ENCODE data around the gene RELL1.

The RELL1 gene

GRCh38 chr4:37664696-37665095, 21.5 kb downstream of the RELL1 start:
- DNase-seq = no peak

DNA sequence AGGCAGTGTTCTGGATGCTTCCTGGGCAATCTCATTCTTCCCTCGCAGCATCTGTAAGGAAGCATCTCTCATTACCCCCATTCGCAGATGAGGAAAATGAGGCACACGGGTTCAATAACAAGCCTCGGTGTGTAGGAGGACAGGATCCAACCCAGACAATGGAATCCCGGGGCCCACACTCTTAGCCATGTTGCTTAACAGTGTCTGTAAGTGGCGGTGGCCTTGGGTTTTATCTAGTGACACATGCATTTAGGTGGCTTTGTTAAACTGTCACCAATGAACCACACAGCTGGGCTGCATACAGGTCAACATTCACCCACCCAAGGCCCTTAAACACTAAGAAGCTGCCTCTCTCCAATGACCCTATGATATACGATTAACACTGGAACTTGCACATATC, 22.6 kb downstream of the RELL1 start:
- DNase-seq = no peak

DNA sequence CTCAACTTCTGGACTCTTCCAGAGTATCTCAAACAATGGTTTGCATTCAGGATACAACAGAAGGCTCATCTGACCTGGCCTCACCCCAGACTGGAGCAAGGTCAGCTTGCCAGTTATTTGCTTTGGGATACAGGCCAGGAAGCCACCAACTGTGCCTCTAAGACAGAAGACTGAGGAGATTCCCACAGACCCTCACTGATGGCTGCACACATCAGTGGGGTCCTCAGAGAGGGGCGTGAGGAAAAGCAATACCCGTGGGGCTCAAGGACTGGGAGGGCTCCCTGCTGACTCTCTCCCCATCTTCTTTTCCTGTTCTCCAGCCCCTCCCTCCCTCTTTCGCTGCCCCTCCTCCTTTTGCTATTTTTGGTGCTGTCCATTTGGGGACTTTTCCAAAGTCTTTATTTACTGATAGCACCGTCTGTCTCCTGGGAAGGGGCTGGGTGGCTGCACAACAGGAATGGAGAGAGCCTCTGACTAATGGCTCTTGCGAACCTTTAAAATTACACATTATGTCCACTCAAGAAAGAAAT, 23.2 kb downstream of the RELL1 start:
- no peak for DNase-seq

DNA sequence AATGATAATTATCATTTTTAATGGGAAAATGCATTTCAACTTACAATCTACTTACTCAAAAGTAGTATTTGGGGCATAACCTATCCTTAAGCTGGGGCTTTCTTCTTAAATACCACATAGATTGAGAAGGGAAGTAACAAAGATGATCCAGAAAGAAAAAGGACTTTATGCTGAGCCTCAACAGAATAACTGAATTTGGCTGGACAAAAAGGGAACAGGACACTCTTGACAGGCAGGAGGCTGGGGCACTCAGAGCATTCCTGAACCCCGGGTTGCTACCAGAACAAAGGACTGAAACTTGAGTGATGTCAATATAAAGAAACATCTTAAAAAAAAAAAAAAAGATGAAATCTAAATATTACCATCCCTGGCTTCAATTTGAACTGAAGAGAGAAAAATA, 23.9 kb downstream of the RELL1 start:
- DNase-seq = no peak

- DNase-seq = no peak
Observed at GRCh38 chr4:37661772-37662171, 24.4 kb downstream of the RELL1 start.

DNA sequence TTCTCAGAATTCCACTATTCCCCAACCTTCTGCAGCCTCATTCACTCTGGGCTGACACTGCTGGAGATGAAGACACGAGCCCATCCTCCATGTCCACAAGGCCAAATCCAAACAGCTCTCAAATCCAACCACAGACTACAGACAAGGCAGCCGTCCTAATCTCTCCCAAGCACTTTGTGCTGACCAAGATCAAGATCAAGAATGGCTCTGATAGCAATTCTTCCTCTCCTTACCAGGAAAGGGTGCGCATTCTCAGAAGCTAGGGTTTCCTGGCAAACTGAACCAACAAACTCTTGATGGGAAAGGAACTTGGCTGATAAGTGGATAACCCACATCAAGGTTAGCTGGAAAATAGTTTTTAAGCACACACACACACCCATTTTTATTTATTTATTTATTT, 26.5 kb downstream of the RELL1 start:
- DNase-seq = no peak

DNA sequence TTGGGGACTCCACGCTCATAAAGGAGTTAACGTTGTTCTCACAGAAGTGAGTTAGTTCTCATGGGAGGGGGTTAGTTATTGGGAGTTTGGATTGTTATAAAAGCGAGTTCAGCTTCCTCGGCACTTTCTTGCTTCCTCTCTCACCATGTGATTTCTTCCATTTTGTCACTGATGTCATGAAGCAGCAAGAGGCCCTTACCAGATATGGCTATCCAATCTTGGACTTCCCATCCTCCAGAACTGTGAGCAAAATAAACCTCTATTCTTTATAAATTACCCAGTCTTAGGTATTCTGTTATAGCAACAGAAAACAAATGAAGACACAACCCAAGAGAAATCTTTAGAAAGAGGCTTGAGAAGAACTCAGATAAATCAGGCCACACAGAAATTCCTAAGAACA, 29.5 kb downstream of the RELL1 start:
- no peak for DNase-seq

DNA sequence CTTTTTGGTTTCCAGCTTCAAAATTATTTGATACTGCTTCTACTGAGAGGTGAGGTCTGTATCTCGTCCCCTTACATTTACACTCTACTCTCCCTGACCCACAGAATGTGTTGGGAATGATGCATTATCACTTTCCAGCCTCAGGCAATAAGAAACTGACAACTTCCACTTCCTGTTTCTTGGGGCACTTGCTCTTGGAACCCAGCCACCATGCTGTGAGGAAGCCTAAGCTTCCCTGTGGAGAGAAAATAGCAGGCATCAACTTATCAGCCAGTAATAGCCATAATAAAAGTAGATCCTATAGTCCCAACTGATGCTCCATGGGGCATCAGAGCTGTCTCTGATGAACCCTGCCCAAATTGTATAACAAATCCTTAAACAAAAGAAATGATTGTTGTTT, 32.6 kb downstream of the RELL1 start:
- DNase-seq = no peak

DNA sequence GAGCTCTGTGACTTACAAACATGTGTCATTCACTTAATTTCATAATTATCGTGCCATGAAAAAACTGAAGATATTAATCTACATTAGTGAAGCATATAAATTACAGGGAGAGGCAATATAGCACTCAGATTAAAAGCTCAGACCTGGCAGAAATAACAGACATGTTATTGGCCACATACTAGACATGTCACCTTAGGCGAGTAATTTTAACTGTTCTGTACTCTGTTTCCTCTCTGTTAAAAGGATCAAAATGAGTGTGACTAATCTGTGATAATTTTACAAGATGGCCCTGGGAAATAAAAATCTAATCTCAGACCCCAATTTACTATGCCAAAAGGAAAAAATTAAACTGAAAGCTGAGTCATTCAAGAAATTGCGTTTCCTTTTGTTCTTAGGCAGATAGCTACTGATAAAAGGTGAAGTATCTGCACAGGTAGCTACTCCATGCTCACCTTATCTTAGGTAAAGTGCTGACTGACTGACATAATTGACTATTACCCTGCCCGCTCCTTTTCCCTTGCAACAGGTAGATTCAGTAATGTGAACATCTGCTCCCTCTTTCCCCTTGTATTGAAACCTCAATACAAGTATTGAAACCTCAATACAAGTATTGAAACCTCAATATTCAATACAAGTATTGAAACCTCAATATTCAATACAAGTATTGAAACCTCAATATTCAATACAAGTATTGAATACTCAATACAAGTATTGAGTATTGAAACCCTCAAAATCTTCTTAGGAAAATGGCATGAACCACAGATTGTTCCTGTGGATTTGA, 33.2 kb downstream of the RELL1 start:
- no peak for DNase-seq

- no peak for DNase-seq
Observed at GRCh38 chr4:37651781-37652377, 34.3 kb downstream of the RELL1 start.

GRCh38 chr4:37650481-37650880, 35.7 kb downstream of the RELL1 start:
- no peak for DNase-seq

- DNase-seq = no peak
Observed at GRCh38 chr4:37649268-37649667, 36.9 kb downstream of the RELL1 start.

DNA sequence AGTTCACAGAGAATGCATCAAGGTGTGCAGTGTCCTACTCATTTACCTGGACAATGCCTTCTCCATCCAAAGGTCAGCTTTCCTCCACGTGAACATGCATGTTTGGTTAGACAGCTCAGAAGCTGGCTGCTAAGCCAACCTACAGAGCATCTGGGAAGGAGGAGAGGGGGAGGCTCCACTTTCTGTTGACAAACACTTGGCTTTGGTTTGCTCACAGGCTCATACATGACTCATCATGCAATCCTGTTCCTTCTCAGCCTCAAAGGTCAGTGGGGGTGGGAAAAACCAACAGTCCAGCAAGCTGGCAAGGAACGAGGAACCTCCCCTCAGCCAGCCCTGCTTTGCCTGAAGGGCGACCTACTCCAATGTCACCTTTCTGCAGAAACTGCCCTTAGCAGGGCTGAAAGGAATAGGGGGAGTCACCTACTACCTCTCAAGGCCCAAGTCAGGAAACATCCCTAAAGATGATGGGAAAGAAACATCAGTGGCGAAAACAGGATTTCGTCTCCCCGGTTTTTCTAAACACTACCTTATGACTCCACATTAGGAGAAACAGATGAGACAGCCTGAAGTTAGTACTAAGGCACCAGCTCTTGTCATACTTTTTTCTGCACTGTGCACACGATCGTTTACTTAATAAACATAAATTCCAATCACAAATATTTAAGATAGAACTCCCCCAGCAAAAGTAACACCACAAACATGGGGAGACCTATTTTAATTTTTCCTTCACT, 37.9 kb downstream of the RELL1 start:
- DNase-seq = no peak

DNA sequence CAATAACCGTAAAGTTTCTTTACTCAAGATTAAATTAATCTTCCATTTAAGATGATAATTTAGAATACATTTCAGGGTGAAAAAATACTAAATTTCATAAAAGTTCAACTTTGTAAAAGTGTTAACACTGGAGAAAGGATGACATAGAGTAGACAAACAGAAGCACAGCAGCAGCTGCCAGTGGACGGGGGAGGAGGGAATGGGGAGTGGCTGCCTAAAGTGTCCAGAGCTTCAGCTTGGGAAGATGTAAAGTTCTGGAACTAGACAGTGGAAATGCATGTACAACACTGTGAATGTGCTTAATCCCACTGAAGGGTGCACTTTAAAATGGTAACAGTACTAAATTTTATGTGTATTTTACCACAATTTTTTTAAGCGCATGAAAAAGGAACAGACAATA, 39.9 kb downstream of the RELL1 start:
- no peak for DNase-seq

DNA sequence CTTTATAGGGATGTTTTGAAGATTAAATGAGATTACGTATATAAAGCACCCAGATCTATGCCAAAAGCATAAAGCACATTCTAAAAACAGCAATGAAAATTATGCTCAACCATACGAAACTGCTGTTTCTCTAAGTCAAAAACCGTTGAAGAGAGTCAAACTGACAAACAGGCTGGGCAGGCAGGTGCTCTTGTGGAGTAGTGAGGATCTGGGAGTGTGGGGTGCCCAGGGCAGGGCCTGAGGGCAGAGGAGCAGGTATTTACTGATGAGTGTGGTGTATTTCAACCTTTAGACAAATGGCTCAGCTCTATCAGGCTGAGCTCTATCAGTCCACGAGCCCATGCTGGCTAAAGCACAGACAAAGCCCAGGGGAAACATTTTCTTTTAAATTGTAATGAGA, 40.4 kb downstream of the RELL1 start:
- DNase-seq = no peak

GRCh38 chr4:37644962-37645361, 41.2 kb downstream of the RELL1 start:
- DNase-seq = no peak

DNA sequence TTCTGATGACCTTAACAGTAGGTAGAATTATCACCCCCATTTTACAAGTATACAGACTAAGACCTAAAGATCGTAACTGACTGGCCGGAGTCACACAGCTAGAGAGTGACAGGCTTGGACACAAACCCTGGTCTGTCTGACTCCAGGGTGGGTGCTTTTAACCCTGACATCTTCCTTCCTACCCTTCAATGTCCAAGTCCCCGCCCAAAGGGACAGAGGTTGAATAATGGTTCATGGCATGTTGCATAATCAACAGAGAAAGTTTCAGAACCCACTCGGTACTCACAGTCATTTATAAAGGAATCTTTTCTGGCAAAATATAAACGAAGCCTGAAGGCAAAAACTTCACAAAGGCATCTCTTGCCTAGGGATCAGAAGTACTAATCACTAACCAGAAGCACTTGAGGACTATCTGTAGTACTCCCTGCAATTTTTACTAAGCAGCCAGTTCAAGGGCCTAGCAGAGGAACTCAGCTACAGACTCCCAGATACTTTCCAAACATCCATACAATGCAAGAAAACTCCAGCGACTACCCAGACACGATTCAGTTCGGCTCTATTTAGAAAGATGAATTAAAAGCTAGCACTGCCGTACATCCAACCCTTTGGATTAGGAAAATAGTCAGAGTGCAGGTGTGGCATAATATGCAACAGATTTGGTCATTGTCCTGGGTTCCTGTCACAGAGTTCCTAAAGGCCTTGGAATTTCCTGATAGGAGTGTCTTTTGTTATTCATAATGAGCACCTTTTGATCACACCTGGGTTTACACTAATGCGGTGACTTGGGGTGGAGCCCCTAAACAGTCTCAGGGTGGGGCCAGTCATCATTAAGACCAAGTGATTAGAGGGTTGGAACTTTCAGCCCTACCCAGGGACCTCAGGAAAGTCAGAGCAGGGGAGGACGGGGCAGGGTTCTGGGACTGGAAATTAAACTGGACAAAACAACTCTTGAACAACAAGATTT, 44.0 kb downstream of the RELL1 start:
- no peak for DNase-seq

DNA sequence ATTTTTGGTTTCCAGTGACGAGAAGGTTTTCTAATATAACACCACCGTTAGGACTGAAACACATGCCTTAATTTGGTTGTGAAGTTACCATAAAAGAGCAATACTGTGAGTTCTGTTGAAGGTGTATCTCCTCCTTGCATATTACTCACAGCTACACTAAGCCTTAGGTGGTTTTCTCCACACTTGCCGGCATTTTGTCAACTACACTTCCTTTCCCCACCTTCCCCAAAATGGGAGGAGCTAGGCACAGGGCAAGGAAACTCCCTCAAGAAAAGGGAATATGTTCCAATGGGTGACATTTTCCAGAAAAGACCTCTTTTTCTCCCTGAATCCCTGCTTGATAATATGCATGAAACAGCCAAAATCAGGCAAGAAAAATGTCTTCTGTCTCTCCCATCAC, 44.8 kb downstream of the RELL1 start:
- no peak for DNase-seq

DNA sequence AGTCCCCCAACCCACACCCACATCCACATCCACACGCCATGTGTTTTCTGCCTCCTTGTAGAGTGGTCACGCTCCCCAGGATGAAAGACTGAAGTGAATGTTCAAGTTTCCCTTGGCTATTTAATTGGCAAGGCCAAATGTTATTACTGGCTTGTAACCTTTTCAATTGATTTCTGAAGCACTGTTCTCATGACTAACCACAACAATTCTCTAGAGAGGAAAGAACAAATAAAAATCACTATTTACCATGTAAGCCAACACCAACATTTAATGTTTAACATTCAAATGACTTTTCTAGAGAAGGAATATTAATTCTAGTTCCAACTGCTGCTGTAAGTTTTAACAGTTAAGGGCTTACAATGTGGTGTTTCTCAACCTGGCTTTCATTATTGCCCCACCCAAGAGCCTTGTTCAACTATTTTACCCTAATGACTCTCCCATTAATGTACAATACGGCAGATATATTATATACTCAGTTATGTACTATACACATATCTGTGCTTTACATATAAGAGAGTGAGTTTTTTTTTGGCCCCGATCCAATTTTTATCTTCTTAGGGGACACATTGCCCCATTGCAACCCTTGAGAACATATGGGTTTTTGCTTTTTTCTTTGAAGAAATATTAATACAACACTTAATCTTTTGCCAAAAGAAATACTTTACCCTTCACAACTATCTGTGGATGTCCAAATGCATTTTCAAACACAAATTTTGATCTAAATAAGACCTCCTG, 46.5 kb downstream of the RELL1 start:
- DNase-seq = no peak

DNA sequence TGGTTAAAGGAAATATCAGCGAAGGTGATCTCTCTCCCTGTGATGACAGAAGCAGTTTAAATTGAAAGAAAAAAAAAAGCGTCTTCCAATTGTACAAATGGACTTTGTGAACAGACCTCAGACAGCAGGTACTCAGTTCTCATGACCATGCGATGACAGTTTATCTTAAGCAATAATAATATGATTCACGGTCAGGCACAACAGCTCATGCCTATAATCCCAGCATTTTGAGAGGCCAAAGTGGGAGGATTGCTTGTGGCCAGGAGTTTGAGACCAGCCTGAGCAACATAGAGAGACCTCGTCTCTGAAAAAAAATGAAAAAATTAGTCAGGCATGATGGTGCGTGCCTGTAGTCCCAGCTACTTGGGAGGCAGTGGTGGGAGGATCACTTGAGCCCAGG, 51.0 kb downstream of the RELL1 start:
- DNase-seq = no peak

DNA sequence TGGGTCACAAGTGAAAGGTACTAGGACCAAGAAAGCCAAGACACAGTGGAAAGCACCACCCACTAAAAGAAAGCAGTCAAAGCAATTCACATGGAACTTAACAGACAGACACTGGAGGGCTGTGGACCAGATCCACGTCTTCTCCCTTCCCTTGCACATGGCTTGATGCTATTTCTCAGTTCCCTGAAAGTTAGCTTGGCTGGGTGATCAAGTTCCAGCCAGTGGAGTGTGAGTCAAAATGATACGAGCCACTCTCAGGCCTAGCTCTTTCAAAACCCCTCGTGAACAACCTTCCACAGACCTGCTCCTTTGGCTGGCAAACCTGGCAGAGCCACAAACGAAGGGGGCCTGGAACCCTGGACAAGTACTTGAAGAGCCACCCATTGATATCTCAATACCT, 52.0 kb downstream of the RELL1 start:
- no peak for DNase-seq

DNA sequence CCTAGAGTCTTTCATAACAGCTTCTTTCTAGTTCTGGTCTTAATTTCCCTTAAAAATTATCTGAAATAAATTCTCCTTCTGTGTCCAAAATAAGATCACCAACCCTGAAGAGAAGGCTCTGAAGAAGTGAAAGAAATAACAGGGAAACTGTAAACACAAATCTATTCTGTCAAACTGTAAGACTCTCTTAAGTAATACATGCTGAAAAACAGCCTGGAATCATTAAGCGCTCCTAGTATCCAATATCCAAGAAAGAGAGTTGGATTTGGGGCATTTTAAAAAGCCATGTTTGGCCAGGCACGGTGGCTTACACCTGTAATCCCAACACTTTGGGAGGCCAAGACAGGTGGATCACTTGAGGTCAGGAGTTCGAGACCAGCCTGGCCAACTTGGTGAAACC, 53.3 kb downstream of the RELL1 start:
- DNase-seq = no peak
